ENCODE results near the gene COQ7. TPM values are rescaled to one million over a fixed set of nuclear protein-coding genes. Genes with fewer than 3 reads are reported as not detected.

Gene COQ7
- total RNA-seq, 1 experiment from 2014 or later, result 20.6 TPM

DNA sequence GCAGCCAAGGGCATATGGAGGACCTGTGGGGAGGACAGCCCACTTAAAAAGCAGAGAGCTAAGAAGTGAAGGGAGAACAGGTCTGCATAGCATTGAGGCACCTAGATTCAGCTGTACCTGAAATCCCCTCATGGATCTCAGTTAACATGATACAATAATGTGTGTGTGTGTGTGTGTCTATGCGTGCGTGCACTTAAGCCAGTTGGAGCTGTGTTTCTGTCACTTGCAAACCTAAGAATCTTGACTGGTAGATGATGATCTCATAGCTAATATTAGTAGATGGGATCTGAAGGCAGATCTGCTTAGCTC is 44.6 kb downstream of the COQ7 start:
- no peak for DNase-seq (ENCODE audit: low read depth)

DNA sequence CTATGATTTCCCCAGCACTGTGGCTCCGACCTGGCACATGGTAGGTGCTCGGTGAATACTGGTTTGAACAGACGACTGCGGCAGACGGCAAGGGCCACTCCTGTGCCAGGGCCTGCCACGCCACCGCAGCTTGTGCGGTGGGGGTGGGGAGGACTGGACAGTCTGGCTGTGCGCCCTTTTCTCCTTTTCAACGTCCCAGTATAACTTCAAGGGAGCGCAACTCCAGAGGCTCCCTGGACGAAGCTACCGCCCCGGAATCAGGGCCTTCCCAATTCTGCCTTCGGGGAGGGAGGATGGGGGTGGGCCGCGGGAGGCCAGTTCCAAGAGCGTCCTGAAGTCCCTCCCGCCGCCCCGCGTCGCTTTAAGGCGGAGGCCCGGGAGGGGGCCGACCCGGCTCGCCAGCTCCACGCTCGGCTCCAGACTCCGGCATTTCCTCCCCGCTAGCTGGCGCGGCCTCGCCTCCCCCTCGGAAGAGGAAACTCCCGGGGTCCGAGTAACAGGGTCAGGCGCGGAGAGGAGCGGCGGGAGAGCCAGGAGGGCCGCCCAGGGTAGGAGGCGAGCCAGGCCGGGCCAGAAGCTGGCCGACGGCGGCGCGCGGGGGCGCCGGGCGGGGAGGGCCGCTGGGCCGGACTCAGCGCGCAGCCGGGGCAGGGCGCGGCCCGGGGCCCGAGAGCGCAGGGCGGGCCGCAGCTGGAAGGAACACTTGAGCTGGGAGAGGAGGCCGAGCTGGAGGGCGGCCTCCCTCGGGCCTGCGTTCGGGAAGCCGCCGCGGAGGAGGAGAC is 46.4 kb downstream of the COQ7 start, which contains the start of gene ITPRIPL2:
TSS of gene ITPRIPL2 (plus strand) at position 388 of the 782 bp plus-strand sequence. CDS start 498 bp downstream, outside the sequence.
- peak; percentile 87 for DNase-seq (ENCODE audit: low read depth)

DNA sequence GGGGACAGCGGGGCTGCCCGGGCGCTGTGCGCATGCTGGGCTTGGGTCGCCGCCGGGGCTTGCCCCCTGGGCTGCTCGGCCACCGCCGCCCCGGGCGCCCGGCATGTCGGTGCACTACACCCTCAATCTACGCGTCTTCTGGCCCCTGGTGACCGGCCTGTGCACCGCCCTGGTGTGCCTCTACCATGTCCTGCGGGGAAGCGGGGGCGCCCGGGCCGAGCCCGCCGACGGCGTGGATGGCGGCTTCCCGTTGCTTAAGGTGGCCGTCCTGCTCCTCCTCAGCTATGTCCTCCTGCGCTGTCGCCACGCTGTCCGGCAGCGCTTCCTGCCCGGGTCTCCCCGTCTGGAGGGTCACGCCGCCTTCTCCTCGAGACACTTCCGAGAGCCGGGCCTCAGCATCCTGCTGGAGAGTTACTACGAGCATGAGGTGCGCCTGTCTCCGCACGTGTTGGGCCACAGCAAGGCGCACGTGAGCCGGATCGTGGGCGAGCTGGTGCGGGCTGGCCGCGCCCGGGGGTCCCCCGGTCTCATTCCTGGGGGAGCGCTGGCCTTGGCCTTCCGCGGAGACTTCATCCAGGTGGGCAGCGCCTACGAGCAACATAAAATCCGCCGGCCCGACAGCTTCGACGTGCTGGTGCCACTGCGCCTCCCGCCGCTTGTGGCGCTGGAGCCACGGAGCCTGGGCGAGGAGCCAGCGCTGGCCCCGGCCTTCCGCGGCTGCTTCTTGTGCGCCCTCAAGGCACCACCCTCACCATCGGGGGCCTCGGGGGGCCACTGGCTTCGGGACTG is 47.1 kb downstream of the COQ7 start:
- DNase-seq (ENCODE audit: low read depth), result no peak

DNA sequence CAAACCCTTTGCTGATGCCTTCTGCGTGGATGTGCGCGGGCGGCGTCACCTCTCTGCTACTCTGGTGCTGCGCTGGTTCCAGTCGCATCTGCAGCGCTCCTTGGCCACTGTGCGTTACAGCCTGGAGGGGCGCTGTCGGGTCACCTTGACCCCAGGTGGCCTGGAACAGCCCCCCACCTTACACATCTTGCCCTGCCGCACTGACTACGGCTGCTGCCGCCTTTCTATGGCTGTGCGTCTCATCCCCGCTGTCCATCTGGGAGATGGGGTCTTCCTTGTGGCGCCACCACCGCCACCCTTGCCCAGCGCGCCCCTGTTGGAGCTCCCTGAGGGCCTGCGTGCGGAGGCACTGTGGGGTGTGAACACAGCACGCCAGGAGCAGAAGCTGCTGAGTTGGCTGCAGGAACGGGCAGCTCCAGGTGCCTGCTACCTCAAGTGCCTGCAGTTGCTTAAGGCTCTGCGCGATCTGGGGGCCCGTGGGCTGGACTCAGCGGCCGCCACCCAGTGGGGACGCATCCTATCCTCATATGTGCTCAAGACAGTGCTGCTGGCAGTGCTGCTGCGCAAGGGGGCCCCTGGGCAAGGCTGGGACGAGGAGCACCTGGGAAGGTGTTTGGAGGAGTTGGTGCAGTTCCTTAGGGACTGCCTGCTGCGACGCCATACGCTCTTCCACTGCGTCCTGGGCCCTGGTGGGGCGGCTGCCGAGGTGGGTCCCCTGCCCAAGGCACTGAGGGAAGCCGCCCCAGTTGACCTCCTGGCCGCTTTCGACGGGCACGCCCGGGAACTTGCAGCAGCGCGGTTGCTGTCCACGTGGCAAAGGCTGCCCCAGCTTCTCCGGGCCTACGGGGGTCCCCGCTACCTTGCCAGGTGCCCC is 48.0 kb downstream of the COQ7 start:
- DNase-seq (ENCODE audit: low read depth), result no peak

DNA sequence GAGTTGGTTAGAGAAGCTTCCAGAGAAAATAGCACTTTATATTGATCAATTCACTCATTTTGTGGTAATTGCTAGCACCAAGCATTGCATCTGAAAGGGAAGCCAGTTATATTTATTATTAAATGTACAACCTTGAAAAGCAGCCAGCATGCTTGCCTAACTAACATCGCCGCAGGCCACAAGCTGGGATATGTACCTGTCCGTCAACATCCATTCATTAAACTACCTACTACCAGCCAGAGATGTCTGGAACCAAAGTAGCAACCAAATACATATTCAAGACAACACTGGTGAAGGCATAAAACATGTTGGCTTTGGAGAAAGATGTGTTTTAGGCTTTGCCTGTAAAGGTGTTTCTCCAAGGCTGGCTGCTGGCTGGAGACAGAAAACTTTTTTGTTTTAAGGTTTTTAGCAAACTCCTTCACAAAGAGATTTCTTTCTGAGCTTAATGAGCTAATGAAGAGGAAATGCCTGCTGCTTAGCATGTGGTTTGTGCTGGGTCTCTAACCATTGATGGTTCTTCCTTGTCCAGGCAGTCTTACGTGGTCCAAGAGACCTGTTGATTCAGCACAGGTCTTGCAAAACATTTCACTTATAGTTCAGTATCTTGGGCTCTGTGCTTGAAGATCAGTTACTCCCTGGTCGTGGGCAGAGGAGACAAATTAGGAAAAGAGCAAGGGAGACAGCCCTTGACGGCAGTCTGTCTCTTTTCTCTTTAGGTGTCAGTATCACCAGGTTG is 49.5 kb downstream of the COQ7 start:
- DNase-seq (ENCODE audit: low read depth), result peak; percentile 41

DNA sequence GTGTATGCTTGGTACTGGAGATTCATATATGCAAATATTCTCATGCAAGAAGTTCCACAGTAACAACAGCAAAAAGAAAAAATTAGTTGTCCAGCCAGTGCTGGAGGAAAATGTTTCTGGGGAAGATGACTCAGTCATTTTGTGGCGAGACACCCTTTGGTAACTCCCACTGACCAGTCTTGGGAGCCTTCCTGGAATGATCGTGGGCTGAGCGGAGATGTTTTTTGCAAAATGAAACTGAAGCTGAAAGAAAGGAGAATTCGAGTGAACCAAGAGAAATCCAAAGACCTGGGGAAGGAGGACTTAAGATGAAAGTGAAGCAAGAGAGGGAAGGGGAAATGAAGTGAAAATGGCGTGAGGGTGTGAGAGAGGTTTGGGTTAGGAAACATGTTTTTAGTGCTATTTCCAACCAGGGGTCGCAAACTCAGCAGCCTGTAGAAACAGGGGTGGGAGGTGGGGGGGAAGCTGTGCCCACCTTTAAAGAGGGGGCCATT is 51.6 kb downstream of the COQ7 start:
- peak; percentile 93 for DNase-seq (ENCODE audit: low read depth)

DNA sequence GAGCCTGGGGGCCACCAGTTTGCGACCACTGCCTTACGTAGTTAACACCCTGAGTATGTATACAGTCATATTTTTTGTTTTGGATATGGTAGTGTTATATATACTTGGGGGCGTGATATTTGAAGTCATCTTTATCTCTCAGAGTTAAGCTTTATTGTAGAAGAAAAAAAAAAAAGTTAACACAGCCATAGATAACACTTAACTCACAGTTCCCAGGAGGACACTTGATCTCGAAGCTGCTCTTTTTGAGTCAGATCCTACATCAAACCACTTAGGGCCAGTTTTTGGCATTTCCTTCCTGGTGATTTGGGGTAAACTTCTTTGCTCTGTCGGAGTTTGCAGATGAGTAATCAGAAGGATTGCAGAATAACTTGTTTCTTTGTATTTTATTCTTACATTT is 52.1 kb downstream of the COQ7 start:
- peak; percentile 77 for DNase-seq (ENCODE audit: low read depth)

DNA sequence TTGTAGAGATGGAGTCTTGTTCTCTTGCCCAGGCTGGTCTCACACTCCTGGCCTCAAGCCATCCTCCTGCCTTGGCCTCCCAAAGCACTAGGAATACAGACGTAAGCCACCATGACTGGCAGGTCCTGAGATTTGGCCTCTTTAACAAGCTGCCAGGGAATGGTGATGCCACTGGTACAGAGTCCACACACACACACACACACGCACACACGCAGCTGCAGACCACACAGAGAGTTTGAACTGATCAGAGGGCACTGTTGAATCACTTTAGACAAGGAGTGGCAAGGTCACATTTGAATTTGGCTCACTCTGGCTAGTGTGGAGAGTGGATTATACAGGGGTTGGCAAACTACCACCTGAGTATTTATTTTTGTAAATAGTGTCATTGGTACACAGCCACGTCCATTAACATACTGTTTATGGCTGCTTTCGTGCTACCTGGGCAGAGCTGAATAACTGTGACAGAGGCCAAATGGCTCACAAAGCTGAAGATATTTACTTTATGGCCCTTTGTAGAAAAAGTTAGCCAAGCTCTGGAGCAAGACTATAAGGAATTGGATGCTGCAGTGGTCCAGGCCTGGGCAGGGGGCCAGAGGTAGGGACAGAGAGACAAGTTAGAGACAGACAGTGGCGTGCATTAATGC is 56.2 kb downstream of the COQ7 start:
- peak; percentile 71 for DNase-seq (ENCODE audit: low read depth)

DNA sequence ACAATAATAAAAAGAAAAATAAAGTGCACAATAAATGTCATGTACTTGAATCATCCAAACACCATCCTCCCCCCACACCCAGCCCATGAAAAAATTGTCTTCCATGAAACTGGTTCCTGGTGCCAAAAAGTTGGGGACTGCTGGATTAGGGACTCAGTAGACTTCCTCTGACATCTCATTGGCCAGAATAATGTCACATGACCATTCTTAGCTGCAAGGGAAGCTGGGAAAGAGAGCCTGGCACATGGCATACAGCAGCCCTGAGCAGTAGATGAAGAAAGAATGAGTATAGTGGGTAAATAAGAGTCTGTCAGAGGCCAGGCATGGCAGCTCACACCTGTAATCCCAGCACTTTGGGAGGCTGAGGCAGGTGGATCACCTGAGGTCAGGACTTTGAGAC is 58.9 kb downstream of the COQ7 start:
- no peak for DNase-seq (ENCODE audit: low read depth)

DNA sequence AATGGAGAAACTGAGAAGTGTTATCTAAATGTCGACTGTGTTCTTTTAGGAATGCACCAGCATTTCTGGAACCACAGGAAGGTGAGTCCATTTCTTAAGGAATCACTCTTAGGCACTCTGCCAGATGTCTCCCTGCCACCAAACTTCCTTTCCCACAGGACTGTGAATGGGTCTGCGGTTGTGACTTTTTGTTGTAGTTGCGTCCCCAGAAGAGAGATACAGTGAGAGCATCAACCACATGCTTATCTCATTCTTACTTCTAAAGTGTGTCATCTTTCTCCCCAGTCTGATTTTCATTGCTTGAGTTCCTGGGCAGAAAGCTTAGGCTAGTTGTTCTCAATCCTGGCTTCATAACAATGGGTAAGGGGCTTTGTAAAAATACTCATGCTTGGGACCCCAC is 59.8 kb downstream of the COQ7 start:
- no peak for DNase-seq (ENCODE audit: low read depth)

DNA sequence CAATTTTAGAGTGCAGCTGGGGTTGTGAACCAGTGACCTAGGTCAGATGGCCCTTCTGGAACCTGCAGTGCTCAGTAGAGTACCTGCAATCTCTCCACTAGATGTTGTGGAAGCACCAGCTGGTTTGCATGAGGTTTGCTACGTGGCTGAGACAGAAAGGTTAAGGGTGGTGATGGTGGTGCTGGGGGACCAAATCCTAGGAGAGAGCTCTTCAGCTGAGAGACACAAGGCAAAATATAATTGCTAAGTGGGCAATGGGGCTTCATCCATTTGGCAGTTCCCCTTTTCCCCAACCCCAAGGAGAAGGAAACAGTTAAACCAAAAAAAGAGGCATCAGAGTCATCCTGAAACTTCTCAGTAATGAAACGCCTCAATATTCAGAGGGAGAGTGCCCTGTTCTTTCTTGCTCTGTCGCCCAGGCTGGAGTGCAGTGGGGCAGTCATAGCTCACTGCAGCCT is 60.3 kb downstream of the COQ7 start:
- no peak for DNase-seq (ENCODE audit: low read depth)

DNA sequence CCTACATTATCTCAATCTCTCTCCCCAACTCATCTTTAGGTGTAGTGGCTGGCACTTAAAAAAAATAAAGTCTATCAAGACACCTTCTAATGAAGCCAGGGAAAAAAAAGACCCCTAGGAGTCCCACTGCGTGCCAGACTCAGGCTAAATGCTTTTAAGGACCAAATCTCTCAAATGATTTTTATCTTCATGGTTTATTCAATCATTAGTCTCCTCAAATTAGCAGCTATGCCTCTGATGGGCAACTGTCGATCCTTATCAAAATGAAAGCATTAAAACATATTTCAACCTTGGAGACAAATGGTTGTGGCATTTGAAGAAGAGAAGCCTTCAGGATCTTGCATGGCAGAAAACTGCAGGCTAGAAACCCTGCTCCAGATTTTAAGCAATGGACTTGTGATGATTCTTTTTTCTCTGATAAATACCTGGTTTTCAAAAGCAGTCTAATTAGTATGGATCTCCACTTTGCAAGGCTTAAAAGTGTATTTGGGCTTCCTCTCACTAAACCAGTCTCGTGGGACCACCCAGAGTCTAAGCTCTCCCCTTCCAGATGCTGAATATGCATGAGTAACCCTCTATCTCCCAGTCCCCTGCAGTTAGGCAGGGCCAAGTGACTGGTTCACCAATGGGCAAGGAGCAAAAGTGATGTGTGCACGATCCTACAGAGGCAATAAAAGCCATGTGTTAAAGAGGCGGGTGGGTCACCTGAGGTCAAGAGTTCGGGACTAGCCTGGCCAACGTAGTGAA is 61.2 kb downstream of the COQ7 start:
- no peak for DNase-seq (ENCODE audit: low read depth)

Other genes starting within 250 kb of the COQ7 start
- gene SMG1, start 141.2 kb upstream of the COQ7 start, total RNA-seq (2014; rRNA removed; shearing (Covaris generic)), result 16.0 and 34.7 TPM in 2 replicates
- gene TMC7, start 83.7 kb upstream of the COQ7 start, total RNA-seq (2014; rRNA removed; shearing (Covaris generic)), result 0.20 and 0.71 TPM in 2 replicates
- 7.3 and 13.8 TPM in 2 replicates for gene ITPRIPL2, start 46.4 kb downstream of the COQ7 start, total RNA-seq (2014; rRNA removed; shearing (Covaris generic))
- 0.39 and 0.81 TPM in 2 replicates for gene SYT17, start 100.6 kb downstream of the COQ7 start, total RNA-seq (2014; rRNA removed; shearing (Covaris generic))
- gene CLEC19A, start 218.1 kb downstream of the COQ7 start, total RNA-seq (2014; rRNA removed; shearing (Covaris generic)), result not detected in 2 replicates

Measured in M059J (cell line).